Measurements from ENCODE around the gene DCP1B.

GRCh38 chr12:1928439-1929121 lies 75.7 kb downstream of the DCP1B start:
- no peak for TF ChIP-seq CTCF (IDR thresholded peaks at IDR 0.05 in 8 of 11, conservative IDR thresholded peaks at IDR 0.05 in 3 of 11)
- no peak for TF ChIP-seq POLR2A (IDR thresholded peaks at IDR 0.05)
